Lung (tissue), 12 donors: ENCODE results near the gene MAP7. TPM values are rescaled to one million over a fixed set of nuclear protein-coding genes. Genes with fewer than 3 reads are reported as not detected.
"Not testable (repeated sequence)": the region's sequence is repeated elsewhere in the genome, so short reads cannot be mapped to it uniquely, and the experiment has no call there.

Experiments used
- ATAC-seq: fragments of 200-7000 bp; cut with Tn5 transposase; one replicate; pipeline ENCODE4 v1.9.1; 2020; ENCODE audit warnings: moderate number of reproducible peaks; ENCODE audit not compliant: insufficient read depth, low FRiP score
- DNase-seq, 3 donors: peaks; one replicate each; pipeline ENCODE4 v3.0.0-alpha.2; 2013 to 2017
- H3K27ac ChIP-seq, 2 donors: one replicate each; pipeline ENCODE4 v1.5.1; 2013; ENCODE audit warnings: mild to moderate bottlenecking in 2 of 2, moderate library complexity in 2 of 2, control low read depth in 1 of 2, inconsistent platforms in 1 of 2, low read depth in 1 of 2, low read length in 1 of 2
- H3K27me3 ChIP-seq, 3 donors: one replicate each; pipeline ENCODE4 v1.5.1; 2013; ENCODE audit warnings: low read length in 2 of 3; ENCODE audit not compliant: control insufficient read depth in 3 of 3, insufficient read depth in 3 of 3
- H3K36me3 ChIP-seq, 4 donors: one replicate each; pipeline ENCODE4 v1.5.1; 2013; ENCODE audit warnings: low read length in 4 of 4, mild to moderate bottlenecking in 1 of 4, moderate library complexity in 1 of 4; ENCODE audit not compliant: control insufficient read depth in 4 of 4, insufficient read depth in 4 of 4
- H3K4me1 ChIP-seq, 5 donors: one replicate each; pipeline ENCODE4 v1.5.1; 2013; ENCODE audit warnings: low read length in 5 of 5, mild to moderate bottlenecking in 2 of 5, moderate library complexity in 1 of 5; ENCODE audit not compliant: control insufficient read depth in 5 of 5, insufficient read depth in 5 of 5
- H3K4me3 ChIP-seq: one replicate; pipeline ENCODE4 v1.5.1; 2013; ENCODE audit warnings: mild to moderate bottlenecking, control low read depth, moderate library complexity
- H3K9ac ChIP-seq, 2 donors: one replicate each; pipeline ENCODE4 v1.5.1; 2013; ENCODE audit warnings: low read length in 2 of 2, control low read depth in 1 of 2; ENCODE audit not compliant: insufficient read depth in 1 of 2
- H3K9me3 ChIP-seq, 4 donors: one replicate each; pipeline ENCODE4 v1.5.1; 2013; ENCODE audit warnings: low read length in 3 of 4, mild to moderate bottlenecking in 1 of 4, moderate library complexity in 1 of 4; ENCODE audit not compliant: control insufficient read depth in 4 of 4, insufficient read depth in 3 of 4
- WGBS, 2 donors: extraction: QIAGEN DNeasy Blood & Tissue Kit; methylation state at CpG; one replicate each; pipeline ENCODE4 v1.1.7; 2013; 5-methylcytosine and 5-hydroxymethylcytosine counted together
- polyA plus RNA-seq, 2 donors: library from polyadenylated mRNA; stranded (reverse); fragments of 200-250 nt; gene quantifications; one replicate each; pipeline ENCODE4 v1.2.1, GENCODE V29; 2013
- total RNA-seq, 2 donors: library from RNA; depleted of rRNA in 1 of 2; stranded (reverse); fragments of >200 nt in 1 of 2; gene quantifications; one replicate each; pipeline ENCODE4 v1.2.1, GENCODE V29; 2014 to 2021
- TF ChIP-seq, protein P1 (sequence below): IDR thresholded peaks from 2 replicates; pipeline ENCODE4 v1.5.1; 2012; ENCODE audit warnings: mild to moderate bottlenecking; ENCODE audit errors: control extremely low read depth, extremely low read depth
- donor health status: control.
- donor health status: control.
- donor health status: Bipolar disorder and iron deficiency.
- donor health status: healthy.
- donor health status: DM: yes; HTN: yes; CAD: no.

MAP7 gene
- total and polyA plus RNA-seq, 4 donors = 8.4 to 23.4 (median 12.3) TPM

GRCh38 chr6:136494059-136494458 lies 56.2 kb downstream of the MAP7 start:
- 91 to 98% methylated on average over 2 of the region's 2 CpGs for WGBS, 2 donors
- no peak for ATAC-seq
- TF ChIP-seq, protein P1, sequence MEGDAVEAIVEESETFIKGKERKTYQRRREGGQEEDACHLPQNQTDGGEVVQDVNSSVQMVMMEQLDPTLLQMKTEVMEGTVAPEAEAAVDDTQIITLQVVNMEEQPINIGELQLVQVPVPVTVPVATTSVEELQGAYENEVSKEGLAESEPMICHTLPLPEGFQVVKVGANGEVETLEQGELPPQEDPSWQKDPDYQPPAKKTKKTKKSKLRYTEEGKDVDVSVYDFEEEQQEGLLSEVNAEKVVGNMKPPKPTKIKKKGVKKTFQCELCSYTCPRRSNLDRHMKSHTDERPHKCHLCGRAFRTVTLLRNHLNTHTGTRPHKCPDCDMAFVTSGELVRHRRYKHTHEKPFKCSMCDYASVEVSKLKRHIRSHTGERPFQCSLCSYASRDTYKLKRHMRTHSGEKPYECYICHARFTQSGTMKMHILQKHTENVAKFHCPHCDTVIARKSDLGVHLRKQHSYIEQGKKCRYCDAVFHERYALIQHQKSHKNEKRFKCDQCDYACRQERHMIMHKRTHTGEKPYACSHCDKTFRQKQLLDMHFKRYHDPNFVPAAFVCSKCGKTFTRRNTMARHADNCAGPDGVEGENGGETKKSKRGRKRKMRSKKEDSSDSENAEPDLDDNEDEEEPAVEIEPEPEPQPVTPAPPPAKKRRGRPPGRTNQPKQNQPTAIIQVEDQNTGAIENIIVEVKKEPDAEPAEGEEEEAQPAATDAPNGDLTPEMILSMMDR = no peak
- no peaks in the 10 kb centered on the region for H3K4me1 ChIP-seq
- no peak overlapping the region for H3K9ac ChIP-seq
- H3K27me3 ChIP-seq = no peaks in the 10 kb centered on the region
- no peak overlapping the region for H3K4me3 ChIP-seq
- no peak overlapping the region for H3K27ac ChIP-seq
- no peaks in the 10 kb centered on the region for H3K9me3 ChIP-seq
- no peaks in the 10 kb centered on the region for H3K36me3 ChIP-seq
- no peak for DNase-seq

DNA sequence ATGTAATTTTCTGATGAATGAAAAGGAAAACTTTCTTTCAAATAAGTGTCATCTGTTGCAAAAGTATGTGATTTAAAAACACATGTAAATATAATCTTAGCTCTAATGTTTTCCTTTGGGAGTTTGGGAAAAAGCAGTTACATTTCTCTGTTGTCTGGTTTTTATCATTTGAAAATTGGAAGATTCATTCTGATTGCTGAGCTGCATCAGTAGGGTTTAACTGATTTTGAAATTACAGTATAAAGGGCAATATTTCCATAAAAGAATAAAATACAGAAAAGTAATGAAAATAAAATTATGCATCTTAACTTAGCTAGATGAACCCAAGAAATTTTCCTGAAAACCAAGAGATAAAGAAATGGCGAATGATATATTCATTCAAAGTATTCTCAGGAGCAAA lies 57.8 kb downstream of the MAP7 start:
- no peak overlapping the region for H3K9ac ChIP-seq
- DNase-seq (no peak), ATAC-seq (no peak)
- H3K9me3 ChIP-seq = no peaks in the 10 kb centered on the region
- TF ChIP-seq, protein P1 = no peak
- no peaks in the 10 kb centered on the region for H3K27me3 ChIP-seq
- H3K4me1 ChIP-seq = peaks cover 0 to 3% (median 0%) of the 10 kb centered on the region in 5 donors
- H3K27ac ChIP-seq = no peak overlapping the region
- no peak overlapping the region for H3K4me3 ChIP-seq
- WGBS, 2 donors = 95 to 97% methylated on average over 1 of the region's 1 CpG
- no peaks in the 10 kb centered on the region for H3K36me3 ChIP-seq

DNA sequence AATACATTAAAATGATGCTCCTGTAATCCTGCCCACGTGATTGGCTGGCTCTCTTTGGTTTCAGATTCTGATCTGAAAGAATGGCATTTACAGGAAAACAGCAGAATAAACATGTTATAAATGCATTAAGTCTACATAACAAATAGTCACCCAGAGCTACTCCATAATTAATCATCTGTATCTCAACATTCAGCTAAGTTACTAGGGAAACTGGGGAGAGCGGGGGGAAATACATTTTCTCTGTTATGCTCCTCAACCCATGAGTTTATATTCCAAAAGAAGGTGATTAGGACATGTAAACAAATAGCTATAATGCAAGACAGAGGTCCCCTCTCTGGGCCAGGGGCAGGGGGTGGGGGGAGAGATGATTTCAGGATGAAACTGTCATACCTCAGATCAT lies 58.5 kb downstream of the MAP7 start:
- peaks cover 0 to 3% (median 0%) of the 10 kb centered on the region in 5 donors for H3K4me1 ChIP-seq
- ATAC-seq = no peak
- H3K4me3 ChIP-seq = no peak overlapping the region
- TF ChIP-seq, protein P1 = no peak
- no peak for DNase-seq
- WGBS, 2 donors = 72 to 82% methylated on average over 2 of the region's 2 CpGs
- H3K9me3 ChIP-seq = no peaks in the 10 kb centered on the region
- no peak overlapping the region for H3K27ac ChIP-seq
- no peaks in the 10 kb centered on the region for H3K36me3 ChIP-seq
- no peak overlapping the region for H3K9ac ChIP-seq
- no peaks in the 10 kb centered on the region for H3K27me3 ChIP-seq

DNA sequence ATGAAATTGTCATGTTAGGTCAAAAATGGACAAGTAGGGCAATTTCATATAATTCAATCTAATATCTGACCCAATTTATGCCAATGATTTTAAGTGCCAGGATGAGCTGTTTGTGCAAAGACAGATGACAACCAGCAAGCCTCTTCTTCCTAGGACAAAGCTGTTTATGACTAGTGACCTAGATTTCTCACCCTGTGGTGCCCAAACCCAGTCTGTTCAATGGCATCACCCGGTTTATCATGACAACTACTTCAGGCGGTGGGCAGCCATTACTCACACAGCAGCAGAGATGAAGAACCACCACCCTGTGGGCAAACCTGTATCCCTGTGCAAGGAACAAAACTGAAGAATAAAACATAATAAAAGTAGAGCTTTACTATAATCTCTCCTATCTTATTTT lies 59.0 kb downstream of the MAP7 start:
- Histone ChIP-seq H3K27ac (no peak overlapping the region), H3K27me3 (no peaks in the 10 kb centered on the region), H3K9ac (no peak overlapping the region), H3K4me1 (peaks cover 0 to 3% (median 0%) of the 10 kb centered on the region in 5 donors), H3K9me3 (no peaks in the 10 kb centered on the region), H3K4me3 (no peak overlapping the region), H3K36me3 (no peaks in the 10 kb centered on the region)
- 77 to 91% methylated on average over 2 of the region's 2 CpGs for WGBS, 2 donors
- ATAC-seq (no peak), DNase-seq (no peak)
- TF ChIP-seq, protein P1 = no peak

- WGBS, 2 donors = 81 to 96% methylated on average over 3 of the region's 3 CpGs
- H3K36me3 ChIP-seq, H3K4me3 ChIP-seq, H3K4me1 ChIP-seq, H3K9ac ChIP-seq, H3K27me3 ChIP-seq, DNase-seq, H3K9me3 ChIP-seq, H3K27ac ChIP-seq, ATAC-seq: not testable (repeated sequence)
These were observed 60.6 kb downstream of the MAP7 start for GRCh38 chr6:136489689-136490033.
